Pancreas (tissue), 10 donors: ENCODE data around the gene CDK5. TPM values are rescaled to one million over a fixed set of nuclear protein-coding genes. Genes with fewer than 3 reads are reported as not detected.
A peak's percentile ranks its signal among the peaks of the same experiment; 100 is the strongest.

Experiments
- ATAC-seq, 4 donors: fragments of 200-7000 bp; cut with Tn5 transposase; one replicate each; pipeline versions ENCODE4 v1.8.0 to v1.9.1; 2020; ENCODE audit warnings: mild to moderate bottlenecking in 4 of 4, moderate library complexity in 4 of 4
- DNase-seq, 6 donors: peaks; one replicate each; pipeline ENCODE4 v3.0.0-alpha.2; 2020
- FAIRE-seq: peaks from 2 replicates; lab custom pipeline; 2012; peaks lifted over from hg19 to GRCh38; lab: Jason Lieb, UNC
- H3K27ac ChIP-seq, 4 donors: fragments of 200-600 bp; sonication (generic); 1 replicate in 3 of 4; 2 replicates in 1 of 4; pipeline versions ENCODE4 v1.5.0 to v1.8.0; 2020
- H3K27me3 ChIP-seq, 4 donors: fragments of 200-600 bp; one replicate each; pipeline ENCODE4 v1.8.0; 2021
- H3K36me3 ChIP-seq, 3 donors: fragments of 200-600 bp; sonication (generic) in 1 of 3; one replicate each; pipeline versions ENCODE4 v1.5.0 to v1.8.0; 2020 to 2021
- H3K4me1 ChIP-seq, 3 donors: fragments of 200-600 bp; one replicate each; pipeline ENCODE4 v1.8.0; 2021
- H3K4me3 ChIP-seq, 4 donors: fragments of 200-600 bp; sonication (generic) in 2 of 4; one replicate each; pipeline versions ENCODE4 v1.5.0 to v1.8.0; 2020 to 2021
- H3K9me3 ChIP-seq, 4 donors: fragments of 200-600 bp; one replicate each; pipeline ENCODE4 v1.8.0; 2021
- WGBS, 2 donors: extraction: QIAGEN DNeasy Blood & Tissue Kit; methylation state at CpG; one replicate each; pipeline ENCODE4 v1.1.7; 2013; 5-methylcytosine and 5-hydroxymethylcytosine counted together
- intact Hi-C, 3 donors: fragments of 100-400 bp; cut with DNase I; formaldehyde crosslinking; loops; one replicate each; pipeline versions ENCODE4 v1.11.1 to v1.14.2; 2022
- polyA plus RNA-seq, 2 donors: library from polyadenylated mRNA; stranded (reverse); fragments of 200-250 nt; gene quantifications; one replicate each; pipeline ENCODE4 v1.2.3, GENCODE V29; 2013
- total RNA-seq, 6 donors: library from RNA; stranded (reverse); fragmentation: NEBNext Ultra II Directional in 4 of 6; extraction: Animal tissue kit (Norgen Biotek cat#: 25700) in 4 of 6; gene quantifications; one replicate each; pipeline versions ENCODE4 v1.2.1 to v1.2.4, GENCODE V29; 2021 to 2023
- TF ChIP-seq, protein P1 (sequence below), 4 donors: fragments of 200-600 bp; sonication (generic) in 3 of 4; IDR thresholded peaks; one replicate each; pipeline versions ENCODE4 v1.5.0 to v1.8.0; 2021; ENCODE audit warnings: antibody characterized with exemption in 4 of 4
- donor health status: healthy with polysubstance abuse.
- donor health status: DM: no; HTN: no; CAD: no; lungs with moderate emphysema.
- donor health status: DM: no; HTN: no; CAD: no.
- donor health status: control.
- donor health status: control.
- donor health status: Bipolar disorder and iron deficiency.
- donor health status: DM: yes; HTN: yes; CAD: no.
- donor health status: DM: no; HTN: no; CAD: no.
- donor health status: DM: no; HTN: no; CAD: no.
- donor health status: DM: yes; HTN: yes; CAD: no.

Gene CDK5
- total and polyA plus RNA-seq, 8 donors: 3.7 to 7.8 (median 4.8) TPM

DNA sequence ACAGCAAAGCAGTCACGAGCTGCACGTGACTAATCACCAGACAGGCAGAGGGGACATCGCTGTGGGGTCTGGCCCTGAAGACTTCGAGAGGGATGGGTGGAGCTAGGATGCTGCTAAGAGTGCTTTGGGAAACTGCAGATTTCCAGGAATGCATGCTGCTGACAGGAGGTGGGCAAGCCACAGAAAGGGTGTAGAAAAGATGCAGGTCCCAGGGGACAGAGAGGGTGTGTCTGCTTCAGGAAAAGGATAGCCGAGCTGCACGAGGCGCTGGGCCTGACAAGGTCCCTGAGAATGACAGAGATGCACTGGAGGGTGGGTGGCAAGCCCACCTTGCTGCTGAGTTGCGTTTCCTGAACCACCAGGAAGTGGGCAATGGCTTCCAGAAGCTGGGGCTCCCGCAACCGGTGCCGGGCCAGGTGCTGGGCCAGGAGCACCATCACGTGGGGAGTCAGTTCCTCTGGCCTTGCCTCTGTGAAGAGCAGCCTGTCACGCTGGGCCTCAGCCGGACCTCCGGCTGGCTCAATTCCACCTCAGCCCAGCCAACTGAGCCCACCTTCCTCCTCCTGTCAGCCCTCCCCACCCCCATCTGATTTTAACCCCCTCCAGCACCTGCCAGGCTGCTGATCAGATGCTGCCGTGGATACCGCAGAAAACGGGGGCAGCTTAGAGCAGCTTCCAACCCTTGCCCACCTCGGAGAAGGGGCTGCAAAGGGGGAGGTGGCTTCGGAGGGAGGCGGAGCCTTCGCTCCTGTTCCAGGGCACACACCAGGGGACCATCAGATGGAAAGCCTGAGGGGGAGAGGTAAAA, 20.7 kb upstream of the CDK5 start:
- DNase-seq (peak in 2 of 6 donors; percentile 24 to 75), FAIRE-seq (no peak), ATAC-seq (no peak)
- peaks cover 0 to 23% (median 4%) of the 10 kb centered on the region in 3 donors for H3K36me3 ChIP-seq
- H3K4me3 ChIP-seq: no peak overlapping the region
- TF ChIP-seq, protein P1, sequence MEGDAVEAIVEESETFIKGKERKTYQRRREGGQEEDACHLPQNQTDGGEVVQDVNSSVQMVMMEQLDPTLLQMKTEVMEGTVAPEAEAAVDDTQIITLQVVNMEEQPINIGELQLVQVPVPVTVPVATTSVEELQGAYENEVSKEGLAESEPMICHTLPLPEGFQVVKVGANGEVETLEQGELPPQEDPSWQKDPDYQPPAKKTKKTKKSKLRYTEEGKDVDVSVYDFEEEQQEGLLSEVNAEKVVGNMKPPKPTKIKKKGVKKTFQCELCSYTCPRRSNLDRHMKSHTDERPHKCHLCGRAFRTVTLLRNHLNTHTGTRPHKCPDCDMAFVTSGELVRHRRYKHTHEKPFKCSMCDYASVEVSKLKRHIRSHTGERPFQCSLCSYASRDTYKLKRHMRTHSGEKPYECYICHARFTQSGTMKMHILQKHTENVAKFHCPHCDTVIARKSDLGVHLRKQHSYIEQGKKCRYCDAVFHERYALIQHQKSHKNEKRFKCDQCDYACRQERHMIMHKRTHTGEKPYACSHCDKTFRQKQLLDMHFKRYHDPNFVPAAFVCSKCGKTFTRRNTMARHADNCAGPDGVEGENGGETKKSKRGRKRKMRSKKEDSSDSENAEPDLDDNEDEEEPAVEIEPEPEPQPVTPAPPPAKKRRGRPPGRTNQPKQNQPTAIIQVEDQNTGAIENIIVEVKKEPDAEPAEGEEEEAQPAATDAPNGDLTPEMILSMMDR (IDR thresholded peaks at IDR 0.05): no peak
- no peaks in the 10 kb centered on the region for H3K27me3 ChIP-seq
- intact Hi-C loops: loop anchor here in 1 of 3 donors (2.0 kb wide), 1 partner anchor 14 kb away; no protein-coding TSS in a partner anchor
- H3K27ac ChIP-seq: no peak overlapping the region
- H3K9me3 ChIP-seq: no peaks in the 10 kb centered on the region
- 47 to 52% methylated on average over 22 of the region's 22 CpGs for WGBS, 2 donors
- peaks cover 11 to 29% (median 16%) of the 10 kb centered on the region in 3 donors for H3K4me1 ChIP-seq

DNA sequence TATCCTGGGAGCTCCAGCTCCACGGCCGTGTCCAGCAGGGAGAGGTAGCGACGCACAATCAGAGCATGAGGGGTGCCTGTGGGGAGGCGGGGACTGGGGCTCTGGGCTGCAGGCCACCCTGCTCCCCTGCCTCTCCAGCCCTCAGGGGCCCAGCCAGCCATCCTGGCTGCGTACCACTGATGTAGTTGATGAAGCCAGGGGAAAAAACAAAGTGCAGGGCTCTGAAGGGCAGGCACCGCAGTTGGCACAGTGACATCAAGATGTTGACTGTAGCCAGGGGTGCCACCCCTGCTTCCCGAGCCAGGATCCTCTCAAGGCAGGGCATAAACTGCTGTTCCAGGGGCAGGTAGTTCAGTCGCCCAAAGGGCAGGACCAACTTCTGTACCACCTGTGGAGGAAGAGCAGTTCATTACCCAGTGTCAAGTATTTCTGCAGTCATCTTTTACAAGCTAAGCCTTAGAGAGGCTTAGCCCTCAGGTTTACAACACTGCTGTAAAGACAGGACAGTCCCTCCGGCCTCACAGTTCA, 20.1 kb upstream of the CDK5 start:
- ATAC-seq (no peak), DNase-seq (peak in 3 of 6 donors; percentile 11 to 75 (median 29)), FAIRE-seq (no peak)
- Histone ChIP-seq H3K4me3 (no peak overlapping the region), H3K27me3 (no peaks in the 10 kb centered on the region), H3K36me3 (peaks cover 0 to 25% (median 6%) of the 10 kb centered on the region in 3 donors), H3K4me1 (peaks cover 11 to 29% (median 16%) of the 10 kb centered on the region in 3 donors), H3K27ac (no peak overlapping the region), H3K9me3 (no peaks in the 10 kb centered on the region)
- intact Hi-C loops: loop anchor here in 1 of 3 donors (2.0 kb wide), 1 partner anchor 13 kb away; no protein-coding TSS in a partner anchor
- TF ChIP-seq, protein P1 (IDR thresholded peaks at IDR 0.05): no peak
- WGBS, 2 donors: 54 to 66% methylated on average over 10 of the region's 10 CpGs

DNA sequence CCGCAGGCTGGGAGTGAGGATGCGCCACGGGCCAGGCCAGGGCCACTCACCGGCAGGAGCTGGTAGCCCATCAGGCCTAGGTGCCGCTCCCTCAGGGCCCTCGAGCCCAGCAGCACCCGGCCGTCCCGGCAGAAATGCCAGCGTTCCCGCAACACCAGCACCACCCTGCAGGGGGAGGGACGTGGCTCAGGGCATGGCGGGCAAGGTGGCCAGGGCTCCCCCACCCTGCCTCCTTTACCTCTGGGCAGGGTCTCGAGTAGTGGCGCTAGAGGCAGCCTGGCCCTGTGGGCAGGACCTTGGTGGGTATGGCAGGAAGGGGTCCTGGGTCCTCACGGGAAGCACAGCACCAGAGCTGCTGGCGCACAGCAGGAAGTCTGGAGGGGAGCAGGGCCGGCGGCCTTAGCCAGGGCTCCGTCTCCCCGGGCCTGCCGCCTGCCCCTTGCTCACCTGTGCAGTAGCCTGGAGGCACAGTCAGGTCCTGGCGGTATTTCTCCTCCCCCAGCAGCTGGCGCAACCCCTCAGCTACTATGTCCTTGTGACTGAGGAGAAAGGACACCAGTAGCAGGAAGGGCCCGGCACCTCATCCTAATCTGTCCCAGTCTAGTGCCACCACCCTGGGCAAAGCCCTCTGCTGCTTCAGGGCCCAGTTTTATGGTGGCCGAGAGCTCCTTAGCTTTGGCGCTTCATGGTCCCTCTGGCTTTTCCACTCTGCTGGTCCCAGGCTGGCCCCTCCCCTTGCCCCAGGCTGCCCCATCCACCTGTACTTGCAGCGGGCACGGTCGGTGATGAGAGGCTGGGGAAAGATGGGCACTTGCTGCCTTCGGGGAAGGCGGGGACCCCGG, 19.4 kb upstream of the CDK5 start:
- Histone ChIP-seq H3K4me1 (peaks cover 7 to 23% (median 11%) of the 10 kb centered on the region in 3 donors), H3K4me3 (no peak overlapping the region), H3K36me3 (peaks cover 0 to 28% (median 13%) of the 10 kb centered on the region in 3 donors), H3K27me3 (no peaks in the 10 kb centered on the region), H3K9me3 (no peaks in the 10 kb centered on the region), H3K27ac (no peak overlapping the region)
- WGBS, 2 donors: 66 to 67% methylated on average over 32 to 33 of the region's 33 CpGs
- TF ChIP-seq, protein P1 (IDR thresholded peaks at IDR 0.05): no peak
- DNase-seq (peak in 2 of 6 donors; percentile 38 to 84), ATAC-seq (no peak), FAIRE-seq (no peak)
- intact Hi-C loops: no loop called here

DNA sequence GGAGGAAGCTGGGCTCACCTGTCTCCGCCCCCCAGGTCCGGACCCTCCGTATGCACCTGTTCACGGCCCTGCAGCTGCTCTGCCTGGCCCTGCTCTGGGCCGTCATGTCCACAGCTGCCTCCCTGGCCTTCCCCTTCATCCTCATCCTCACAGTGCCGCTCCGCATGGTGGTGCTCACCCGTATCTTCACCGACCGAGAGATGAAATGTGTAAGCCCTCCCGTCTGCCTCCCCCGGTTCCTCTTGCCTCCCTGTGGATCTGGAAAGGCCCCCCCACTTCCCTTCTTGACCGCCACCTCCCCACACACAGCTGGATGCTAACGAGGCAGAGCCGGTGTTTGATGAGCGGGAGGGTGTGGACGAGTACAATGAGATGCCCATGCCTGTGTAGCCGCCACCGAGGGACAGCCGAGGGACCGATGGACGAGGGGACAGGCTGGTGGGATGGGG, 18.3 kb upstream of the CDK5 start:
- Histone ChIP-seq H3K9me3 (no peaks in the 10 kb centered on the region), H3K4me3 (no peak overlapping the region), H3K4me1 (peaks cover 3 to 12% (median 9%) of the 10 kb centered on the region in 3 donors), H3K36me3 (peaks cover 0 to 39% (median 16%) of the 10 kb centered on the region in 3 donors), H3K27me3 (no peaks in the 10 kb centered on the region), H3K27ac (no peak overlapping the region)
- 86 to 87% methylated on average over 22 of the region's 22 CpGs for WGBS, 2 donors
- ATAC-seq (no peak), DNase-seq (peak in 2 of 6 donors; percentile 37 to 58), FAIRE-seq (no peak)
- TF ChIP-seq, protein P1 (IDR thresholded peaks at IDR 0.05): no peak
- intact Hi-C loops: no loop called here
